HS-5 (cell line): ENCODE results near the gene GRIK2.
"Not testable (repeated sequence)": the region's sequence is repeated elsewhere in the genome, so short reads cannot be mapped to it uniquely, and the experiment has no call there.

Source experiments
- DNase-seq: peaks from one replicate; pipeline ENCODE4 v3.0.0-alpha.2; 2012; ENCODE audit warnings: low read depth

Gene GRIK2

DNA sequence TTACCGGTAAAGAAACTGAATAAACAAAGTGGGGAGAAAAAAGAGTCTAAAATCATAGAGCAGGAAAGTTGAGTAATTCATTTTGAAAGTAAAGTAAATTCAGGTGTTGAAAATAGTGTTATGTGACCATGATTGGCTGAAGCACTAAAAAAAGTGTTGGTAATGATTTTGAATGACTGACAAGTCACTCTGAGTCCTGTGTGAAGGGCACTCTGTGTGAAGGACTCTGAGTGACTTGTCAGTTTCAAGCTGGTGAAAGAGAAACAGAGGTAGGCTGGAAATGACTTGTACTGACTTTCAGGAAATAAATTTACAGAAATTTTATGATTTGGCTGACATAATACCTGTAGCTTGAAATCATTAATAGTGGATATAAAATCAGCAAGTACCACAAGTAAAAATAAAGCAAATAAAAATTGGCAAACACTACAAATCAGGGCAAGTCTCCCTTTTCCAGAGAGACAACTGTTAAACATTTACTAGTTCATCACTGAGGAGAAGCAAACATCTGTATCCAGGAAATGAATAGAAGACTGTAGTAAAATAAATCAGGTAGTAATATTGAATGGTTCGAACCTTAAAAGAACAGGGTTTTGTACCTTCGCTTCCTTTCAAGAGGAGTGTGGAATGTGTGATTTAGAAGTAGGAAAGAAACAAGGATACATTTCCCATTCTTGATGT lies 630.6 kb downstream of the GRIK2 start:
- no peak for DNase-seq

DNA sequence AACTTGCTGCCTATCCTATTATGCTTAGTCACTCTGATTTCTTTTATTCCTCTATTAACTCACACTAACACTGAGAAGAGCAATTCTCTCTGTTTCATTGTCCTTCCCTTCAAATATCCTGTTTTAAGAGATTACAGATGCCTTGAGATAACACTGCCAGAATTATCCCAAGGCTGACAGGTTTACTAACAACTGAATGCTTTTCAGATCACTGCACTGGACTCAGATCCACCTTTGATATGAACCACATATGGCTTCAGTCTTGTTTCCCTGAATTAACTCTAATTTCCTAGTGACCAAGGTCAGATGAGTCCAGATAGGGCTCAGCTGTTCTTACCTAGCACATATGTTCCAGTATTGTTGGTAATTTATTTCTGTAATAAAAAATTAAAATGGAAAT lies 633.1 kb downstream of the GRIK2 start:
- DNase-seq: no peak

DNA sequence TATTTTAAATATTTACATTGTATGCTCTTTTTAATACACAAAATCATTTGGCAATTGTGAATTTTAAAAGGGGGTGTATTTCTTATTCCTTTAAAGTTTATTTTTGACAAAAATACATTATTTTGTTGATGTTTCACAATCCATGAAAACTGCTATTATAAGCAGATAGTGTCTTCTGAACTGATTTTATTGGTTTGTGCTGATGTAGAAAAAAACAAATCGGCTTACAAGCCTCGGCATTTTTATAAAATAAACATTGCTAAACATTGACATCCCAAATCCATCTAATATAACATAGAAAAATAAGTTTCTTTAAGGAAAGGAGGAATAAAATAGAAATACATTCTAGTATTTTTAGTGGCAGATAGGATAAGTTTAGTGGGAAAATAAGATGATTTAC lies 634.7 kb downstream of the GRIK2 start:
- DNase-seq: no peak

DNA sequence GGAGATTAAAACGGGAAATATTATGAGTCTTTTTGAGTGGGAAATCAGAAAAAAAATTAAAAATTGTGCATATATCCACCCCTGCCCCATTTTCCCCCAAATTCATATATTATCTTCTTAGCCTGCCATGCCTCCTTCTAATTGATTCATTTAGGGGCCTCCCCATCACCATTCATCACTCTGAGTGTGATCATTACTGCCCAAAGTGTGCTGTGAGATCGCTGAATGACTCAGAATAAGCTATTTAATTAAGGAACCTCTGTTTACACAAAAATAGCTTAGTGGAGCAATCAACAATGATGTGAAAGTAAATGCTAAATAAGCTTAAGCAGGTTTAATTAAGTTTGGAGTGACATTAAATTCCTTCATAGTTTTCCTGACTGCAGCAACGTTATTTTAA lies 645.5 kb downstream of the GRIK2 start:
- no peak for DNase-seq

DNA sequence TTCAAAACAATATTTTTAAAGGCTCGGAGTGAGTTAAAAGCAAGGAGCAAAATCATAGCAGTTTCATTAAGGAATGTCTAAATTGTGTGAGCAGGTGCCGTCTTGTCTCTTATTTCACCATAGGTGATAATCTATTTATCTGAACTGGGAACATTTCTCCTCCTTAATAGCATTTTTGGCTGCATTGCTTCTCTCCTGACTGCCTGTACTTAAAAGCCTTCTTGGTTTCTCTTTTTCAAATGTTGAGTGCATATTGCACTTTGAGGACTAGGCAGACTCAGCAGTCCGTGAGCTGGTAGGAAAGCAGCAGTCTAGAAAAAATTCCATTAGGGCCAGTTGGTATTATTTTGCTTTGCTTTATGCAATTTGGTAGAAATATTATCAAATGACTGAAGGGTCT lies 645.9 kb downstream of the GRIK2 start:
- DNase-seq: no peak

- DNase-seq: no peak
Observed at GRCh38 chr6:102051001-102051400, 657.5 kb downstream of the GRIK2 start.

DNA sequence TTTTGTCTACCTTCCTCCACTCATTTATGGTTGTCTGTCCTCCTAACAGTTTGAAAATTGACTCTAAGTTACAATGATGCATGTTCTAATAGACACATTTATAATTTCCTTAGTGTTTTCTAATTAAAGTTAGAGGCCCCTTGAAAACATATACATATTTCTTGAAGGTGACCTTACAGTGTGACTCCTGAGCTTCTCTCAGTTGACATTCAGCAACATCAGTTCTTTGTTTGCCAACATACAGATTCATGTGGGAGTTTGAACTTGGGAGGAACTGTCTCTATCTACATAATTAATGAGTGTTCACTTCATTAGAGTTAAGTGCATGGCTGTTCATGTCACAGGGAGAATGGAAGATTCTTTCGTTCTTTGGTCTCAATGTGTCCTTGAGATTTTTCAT lies 658.2 kb downstream of the GRIK2 start:
- DNase-seq: no peak

- no peak for DNase-seq
Observed at GRCh38 chr6:102064142-102064541, 670.6 kb downstream of the GRIK2 start.

GRCh38 chr6:102066301-102066700 lies 672.8 kb downstream of the GRIK2 start:
- DNase-seq: no peak

DNA sequence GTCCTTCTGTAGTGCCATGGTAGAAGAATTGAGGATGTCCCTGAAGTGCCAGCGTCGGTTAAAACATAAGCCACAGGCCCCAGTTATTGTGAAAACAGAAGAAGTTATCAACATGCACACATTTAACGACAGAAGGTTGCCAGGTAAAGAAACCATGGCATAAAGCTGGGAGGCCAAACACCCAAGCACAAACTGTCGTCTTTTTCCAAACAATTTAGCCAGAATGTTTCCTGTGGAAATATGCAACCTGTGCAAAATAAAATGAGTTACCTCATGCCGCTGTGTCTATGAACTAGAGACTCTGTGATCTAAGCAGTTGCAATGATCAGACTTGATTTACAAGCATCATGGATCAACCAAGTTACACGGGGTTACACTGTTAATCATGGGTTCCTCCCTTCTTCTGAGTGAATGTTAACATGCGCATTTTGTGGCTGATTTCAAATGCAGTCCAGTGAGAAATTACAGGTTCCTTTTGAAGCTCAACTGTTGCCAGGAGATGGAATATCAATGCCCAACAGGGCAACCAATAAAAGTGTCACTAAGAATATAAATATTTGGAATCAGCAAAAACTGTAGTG lies 674.9 kb downstream of the GRIK2 start:
- no peak for DNase-seq

- no peak for DNase-seq
Observed at GRCh38 chr6:102075539-102075938, 682.0 kb downstream of the GRIK2 start.

GRCh38 chr6:102085257-102085656 lies 691.7 kb downstream of the GRIK2 start:
- no peak for DNase-seq

DNA sequence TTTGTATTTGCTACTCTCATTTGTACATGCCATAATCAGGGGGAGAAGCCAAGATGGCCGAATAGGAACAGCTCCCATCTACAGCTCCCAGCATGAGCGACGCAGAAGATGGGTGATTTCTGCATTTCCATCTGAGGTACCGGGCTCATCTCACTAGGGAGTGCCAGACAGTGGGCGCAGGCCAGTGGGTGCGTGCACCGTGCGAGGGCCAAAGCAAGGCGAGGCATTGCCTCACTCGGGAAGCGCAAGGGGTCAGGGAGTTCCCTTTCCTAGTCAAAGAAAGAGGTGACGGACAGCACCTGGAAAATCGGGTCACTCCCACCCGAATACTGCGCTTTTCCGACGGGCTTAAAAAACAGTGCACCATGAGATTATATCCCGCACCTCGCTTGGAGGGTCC lies 694.7 kb downstream of the GRIK2 start:
- not testable (repeated sequence) for DNase-seq

DNA sequence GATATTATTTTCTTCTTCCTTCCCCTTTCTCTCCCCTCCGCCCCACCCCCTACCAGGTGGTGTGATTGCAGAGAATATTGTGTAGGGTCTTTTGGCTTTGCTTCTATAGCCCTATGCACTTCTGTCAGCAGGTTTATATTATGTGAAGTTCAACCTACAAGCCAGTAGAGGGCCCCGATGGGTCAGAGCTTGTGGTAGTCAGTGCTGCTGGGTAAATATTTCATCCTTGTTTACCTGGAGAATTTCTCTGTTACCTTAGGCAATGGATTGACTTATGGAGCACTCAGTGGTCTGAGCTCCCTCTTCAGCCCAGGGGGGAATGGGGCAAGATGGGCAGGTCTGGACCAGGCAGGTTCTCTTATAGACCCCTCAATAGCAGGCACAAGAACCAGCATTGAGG lies 720.9 kb downstream of the GRIK2 start:
- DNase-seq: no peak

- DNase-seq: no peak
Observed at GRCh38 chr6:102115911-102116310, 722.4 kb downstream of the GRIK2 start.

DNA sequence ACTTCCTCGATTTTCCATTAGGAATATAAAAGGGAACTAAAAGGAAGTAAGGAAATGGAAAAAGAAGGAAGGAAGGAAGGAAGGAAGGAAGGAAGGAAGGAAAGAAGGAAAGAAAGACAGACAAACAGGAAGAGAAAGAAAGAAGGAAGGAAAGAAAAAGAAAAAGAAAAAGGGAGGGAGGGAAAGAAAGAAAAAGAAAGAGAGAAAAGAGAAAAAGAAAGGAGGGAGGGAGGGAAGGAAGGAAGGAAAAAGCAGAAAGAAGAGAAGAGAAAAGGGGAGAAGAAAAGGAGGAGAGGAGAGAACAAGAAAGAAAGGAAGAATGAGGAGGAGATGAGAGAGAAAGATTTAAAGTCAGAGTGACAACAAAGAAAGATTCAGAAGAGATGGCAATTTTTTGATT lies 724.5 kb downstream of the GRIK2 start:
- DNase-seq: no peak
